OCI-LY1 (cell line): ENCODE data around the gene TMEM235.

Experiments used
- H2AFZ ChIP-seq: fragments of 200-600 bp; sonication (generic), shearing (Covaris generic); 2 replicates; pipeline ENCODE4 v1.6.0; 2014; ENCODE audit warnings: antibody characterized with exemption, mild to moderate bottlenecking, low read length
- H3F3A ChIP-seq: fragments of 200-600 bp; sonication (generic), shearing (Covaris generic); 2 replicates; pipeline ENCODE4 v1.6.0; 2014; ENCODE audit warnings: mild to moderate bottlenecking, antibody characterized with exemption, low read length, moderate library complexity; ENCODE audit not compliant: insufficient read depth
- H3K27ac ChIP-seq: fragments of 200-600 bp; sonication (generic); 2 replicates; pipeline ENCODE4 v1.5.1; 2014; ENCODE audit warnings: low read length, mixed run types, mild to moderate bottlenecking, low read depth; ENCODE audit not compliant: poor library complexity, severe bottlenecking
- H3K27me3 ChIP-seq: fragments of 200-600 bp; sonication (generic); 2 replicates; pipeline ENCODE4 v1.6.0; 2014; ENCODE audit warnings: antibody characterized with exemption, mild to moderate bottlenecking, low read length, moderate library complexity; ENCODE audit not compliant: insufficient read depth
- H3K36me3 ChIP-seq: fragments of 200-600 bp; sonication (generic); 2 replicates; pipeline ENCODE4 v1.6.1; 2014; ENCODE audit warnings: mild to moderate bottlenecking, antibody characterized with exemption, low read length, moderate library complexity, mixed read lengths; ENCODE audit not compliant: insufficient read depth
- H3K4me1 ChIP-seq: fragments of 200-600 bp; sonication (generic); 2 replicates; pipeline ENCODE4 v1.5.1; 2014; ENCODE audit warnings: mild to moderate bottlenecking, low read length, moderate library complexity; ENCODE audit not compliant: insufficient read depth, severe bottlenecking
- H3K4me2 ChIP-seq: fragments of 200-600 bp; sonication (generic), shearing (Covaris generic); 2 replicates; pipeline ENCODE4 v1.6.1; 2014; ENCODE audit warnings: low read length
- H3K4me3 ChIP-seq: fragments of 200-600 bp; sonication (generic); 2 replicates; pipeline ENCODE4 v1.5.1; 2014; ENCODE audit warnings: low read length, low read depth, mild to moderate bottlenecking, mixed read lengths; ENCODE audit not compliant: poor library complexity, severe bottlenecking
- H3K79me2 ChIP-seq: fragments of 200-600 bp; shearing (Covaris generic); 2 replicates; pipeline ENCODE4 v1.6.1; 2016; ENCODE audit warnings: mixed run types, low read length, mixed read lengths; ENCODE audit not compliant: insufficient read depth
- H3K9ac ChIP-seq: fragments of 200-600 bp; sonication (generic), shearing (Covaris generic); 2 replicates; pipeline ENCODE4 v1.6.1; 2014; ENCODE audit warnings: mild to moderate bottlenecking, low read length, mixed read lengths
- H3K9me2 ChIP-seq: fragments of 200-600 bp; sonication (generic), shearing (Covaris generic); 2 replicates; pipeline ENCODE4 v1.6.1; 2014; ENCODE audit warnings: low read depth, mild to moderate bottlenecking, low read length, mixed read lengths
- H3K9me3 ChIP-seq: fragments of 200-600 bp; shearing (Covaris generic); 2 replicates; pipeline ENCODE4 v1.6.1; 2014; ENCODE audit warnings: low read length, mixed read lengths
- H4K20me1 ChIP-seq: fragments of 200-600 bp; sonication (generic), shearing (Covaris generic); 2 replicates; pipeline ENCODE4 v1.6.0; 2016; ENCODE audit warnings: mild to moderate bottlenecking, low read length; ENCODE audit not compliant: insufficient read depth
- CTCF ChIP-seq: fragments of 200-600 bp; sonication (generic), shearing (Covaris generic); IDR thresholded peaks from 2 replicates; pipeline ENCODE4 v1.5.1; 2017; ENCODE audit warnings: mild to moderate bottlenecking, antibody characterized with exemption, low read length, moderate library complexity, mixed read lengths
- EZH2 ChIP-seq: fragments of 200-600 bp; sonication (generic), shearing (Covaris generic); IDR thresholded peaks from 2 replicates; pipeline ENCODE4 v1.8.0; 2017; ENCODE audit warnings: borderline replicate concordance, mixed run types, mild to moderate bottlenecking, antibody characterized with exemption, low read length, moderate library complexity, mixed read lengths

TMEM235 gene

DNA sequence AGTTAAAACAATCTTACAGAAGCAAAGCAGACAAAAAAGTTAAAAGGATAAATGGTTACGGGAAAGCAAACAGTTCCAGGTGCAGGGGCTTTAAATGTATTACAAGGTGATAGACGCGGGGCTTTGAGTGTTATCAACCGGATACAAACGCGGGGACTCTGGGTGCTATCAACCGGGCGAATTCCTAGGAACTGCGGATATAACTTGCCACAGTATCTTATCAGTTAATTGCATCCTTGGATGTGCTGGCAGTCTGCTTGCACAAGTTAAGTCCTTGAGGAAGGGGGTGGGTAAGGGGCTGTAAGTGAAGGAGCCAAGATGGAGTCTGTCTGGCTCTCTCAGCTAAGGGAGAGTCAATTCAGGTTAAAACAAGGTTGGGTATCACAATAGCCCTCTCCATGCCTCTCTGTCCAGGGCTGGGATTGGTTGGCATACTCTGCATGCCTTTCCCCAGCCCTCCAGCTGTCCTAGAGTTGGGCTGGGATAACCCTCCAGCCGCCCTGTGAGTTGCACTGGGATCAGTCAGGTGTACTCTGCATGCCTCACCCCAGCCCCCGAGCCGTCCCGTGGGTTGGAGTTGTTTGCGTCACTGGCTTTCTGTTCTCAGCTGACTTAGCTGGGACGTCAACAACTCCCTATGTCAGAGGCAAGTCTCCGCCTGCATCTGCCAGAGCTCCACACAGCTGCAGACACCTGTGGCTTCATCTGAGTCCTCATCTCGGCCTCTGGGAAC, 40.9 kb downstream of the TMEM235 start:
- Histone ChIP-seq H3K4me2 (no peak overlapping the region; the same call in 1 of the 2 replicates), H3F3A (0 out of 2 replicates have a peak, but pooled peaks cover 3% of the 10 kb centered on the region), H3K36me3 (no peaks in the 10 kb centered on the region; the same call in 1 of the 2 replicates), H3K27me3 (peaks cover 8% of the 10 kb centered on the region; the same call in 1 of the 2 replicates), H3K9ac (no peak overlapping the region), H4K20me1 (no peaks in the 10 kb centered on the region), H3K4me1 (peaks cover 32% of the 10 kb centered on the region), H3K4me3 (no peak overlapping the region), H3K9me2 (no peaks in the 10 kb centered on the region), H3K27ac (no peak overlapping the region), H3K79me2 (no peaks in the 10 kb centered on the region), H2AFZ (no peak overlapping the region), H3K9me3 (peaks cover 3% of the 10 kb centered on the region; the same call in 1 of the 2 replicates)
- TF ChIP-seq CTCF, result no peak
- TF ChIP-seq EZH2, result no peak

DNA sequence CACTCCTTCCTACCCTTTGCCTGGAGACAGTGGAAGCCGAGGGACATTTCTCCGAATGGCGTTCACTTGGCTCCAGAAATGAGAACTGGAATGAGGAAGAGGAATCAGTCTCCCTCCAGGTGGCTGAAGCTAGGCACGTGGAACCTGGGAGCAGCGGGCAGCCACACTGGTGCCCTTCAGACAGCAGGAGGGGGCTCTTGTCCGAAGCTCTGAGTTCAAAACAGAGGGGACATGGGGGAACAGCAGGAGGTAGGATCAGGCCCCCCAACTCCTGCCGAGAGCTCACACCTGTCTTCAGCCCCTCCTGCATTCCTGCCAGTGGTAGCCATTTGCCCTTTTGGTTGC, 41.5 kb downstream of the TMEM235 start:
- Histone ChIP-seq H3K79me2 (no peaks in the 10 kb centered on the region), H4K20me1 (no peaks in the 10 kb centered on the region), H2AFZ (no peak overlapping the region), H3K9me3 (peaks cover 3% of the 10 kb centered on the region; the same call in 1 of the 2 replicates), H3K9me2 (no peaks in the 10 kb centered on the region), H3K27me3 (peaks cover 8% of the 10 kb centered on the region; the same call in 1 of the 2 replicates), H3K27ac (no peak overlapping the region), H3K4me3 (no peak overlapping the region), H3F3A (0 out of 2 replicates have a peak, but pooled peaks cover 3% of the 10 kb centered on the region), H3K9ac (no peak overlapping the region), H3K4me2 (no peak overlapping the region; the same call in 1 of the 2 replicates), H3K36me3 (no peaks in the 10 kb centered on the region; the same call in 1 of the 2 replicates), H3K4me1 (peaks cover 37% of the 10 kb centered on the region)
- no peak for TF ChIP-seq EZH2
- TF ChIP-seq CTCF, result no peak

DNA sequence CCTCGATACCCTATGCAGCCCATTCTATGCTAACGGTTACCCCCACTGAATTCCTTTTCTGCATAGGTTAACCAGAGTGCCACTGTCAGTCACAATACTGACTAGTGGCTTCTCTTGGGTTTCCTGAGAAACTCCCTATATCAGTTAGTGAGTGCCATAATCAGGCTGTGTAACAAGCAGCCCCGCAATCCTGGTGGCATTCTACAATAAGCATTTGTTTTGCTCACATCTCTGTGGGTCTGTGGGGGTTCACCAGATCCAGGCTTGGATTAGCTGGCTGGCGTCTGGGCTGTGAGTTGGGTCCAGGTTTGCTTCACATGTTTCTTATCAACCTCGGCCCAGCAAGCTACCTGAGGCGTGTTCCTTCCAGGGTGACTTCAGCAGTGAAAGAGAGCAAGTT, 42.4 kb downstream of the TMEM235 start:
- Histone ChIP-seq H3K4me2 (no peak overlapping the region), H3K9me2 (no peaks in the 10 kb centered on the region), H3K4me1 (peaks cover 43% of the 10 kb centered on the region), H3F3A (0 out of 2 replicates have a peak, but pooled peaks cover 3% of the 10 kb centered on the region), H3K27me3 (peaks cover 8% of the 10 kb centered on the region; the same call in 1 of the 2 replicates), H3K79me2 (no peaks in the 10 kb centered on the region), H3K9ac (no peak overlapping the region), H3K9me3 (peaks cover 3% of the 10 kb centered on the region; the same call in 1 of the 2 replicates), H3K4me3 (no peak overlapping the region), H3K27ac (no peak overlapping the region), H3K36me3 (no peaks in the 10 kb centered on the region; the same call in 1 of the 2 replicates), H2AFZ (no peak overlapping the region), H4K20me1 (no peaks in the 10 kb centered on the region)
- no peak for TF ChIP-seq CTCF
- TF ChIP-seq EZH2, result no peak
